DOHH2 (cell line): ENCODE measurements around the gene PNRC1.

Experiments
- H3F3A ChIP-seq: fragments of 200-600 bp; sonication (generic), shearing (Covaris generic); 2 replicates; pipeline ENCODE4 v1.6.0; 2016; ENCODE audit warnings: antibody characterized with exemption, mild to moderate bottlenecking; ENCODE audit not compliant: control insufficient read depth, insufficient read depth
- H3K27ac ChIP-seq: fragments of 200-600 bp; sonication (generic); 2 replicates; pipeline ENCODE4 v1.5.1; 2014; ENCODE audit warnings: low read depth, mild to moderate bottlenecking, low read length, moderate library complexity
- H3K27me3 ChIP-seq: fragments of 200-600 bp; sonication (generic); 2 replicates; pipeline ENCODE4 v1.6.1; 2014; ENCODE audit warnings: mild to moderate bottlenecking, low read length, mixed read lengths; ENCODE audit not compliant: control insufficient read depth
- H3K36me3 ChIP-seq: fragments of 200-600 bp; sonication (generic); 2 replicates; pipeline ENCODE4 v1.6.1; 2014; ENCODE audit warnings: mild to moderate bottlenecking, low read length, moderate library complexity, mixed read lengths; ENCODE audit not compliant: control insufficient read depth
- H3K4me1 ChIP-seq: fragments of 200-600 bp; sonication (generic); 2 replicates; pipeline ENCODE4 v1.6.1; 2014; ENCODE audit warnings: mild to moderate bottlenecking, low read length, mixed read lengths; ENCODE audit not compliant: control insufficient read depth
- H3K4me2 ChIP-seq: fragments of 200-600 bp; sonication (generic); 2 replicates; pipeline ENCODE4 v1.6.0; 2014; ENCODE audit warnings: mild to moderate bottlenecking, low read length, moderate library complexity
- H3K4me3 ChIP-seq: fragments of 200-600 bp; sonication (generic); 2 replicates; pipeline ENCODE4 v1.5.1; 2014; ENCODE audit warnings: mild to moderate bottlenecking, low read length, mixed read lengths
- H3K79me2 ChIP-seq: fragments of 200-600 bp; sonication (generic); 2 replicates; pipeline ENCODE4 v1.6.1; 2014; ENCODE audit warnings: mild to moderate bottlenecking, low read length, mixed read lengths; ENCODE audit not compliant: control insufficient read depth
- H3K9me2 ChIP-seq: fragments of 200-600 bp; sonication (generic); replicated peaks from 2 replicates; pipeline ENCODE4 v1.6.1; 2014; ENCODE audit warnings: mild to moderate bottlenecking, low read length, mixed read lengths; ENCODE audit not compliant: control insufficient read depth
- H3K9me3 ChIP-seq: fragments of 200-600 bp; sonication (generic); 2 replicates; pipeline ENCODE4 v1.6.1; 2014; ENCODE audit warnings: antibody characterized with exemption, low read length, mixed read lengths; ENCODE audit not compliant: control insufficient read depth, insufficient read depth
- H4K20me1 ChIP-seq: fragments of 200-600 bp; sonication (generic); 2 replicates; pipeline ENCODE4 v1.6.0; 2014; ENCODE audit warnings: low read depth, mild to moderate bottlenecking, antibody characterized with exemption, low read length, moderate library complexity; ENCODE audit not compliant: control insufficient read depth, insufficient read depth
- EZH2phosphoT487 ChIP-seq: fragments of 200-600 bp; sonication (generic); IDR thresholded peaks from 2 replicates; pipeline ENCODE4 v1.6.1; 2017; ENCODE audit warnings: borderline replicate concordance, mild to moderate bottlenecking, antibody characterized with exemption, low read length, moderate library complexity, mixed read lengths
- TF ChIP-seq, protein P1 (sequence below): fragments of 200-600 bp; sonication (generic); IDR thresholded peaks from one replicate; pipeline ENCODE4 v1.5.1; 2014; ENCODE audit warnings: antibody characterized with exemption, mild to moderate bottlenecking, low read depth, low read length; ENCODE audit not compliant: poor library complexity, severe bottlenecking

Gene PNRC1

DNA sequence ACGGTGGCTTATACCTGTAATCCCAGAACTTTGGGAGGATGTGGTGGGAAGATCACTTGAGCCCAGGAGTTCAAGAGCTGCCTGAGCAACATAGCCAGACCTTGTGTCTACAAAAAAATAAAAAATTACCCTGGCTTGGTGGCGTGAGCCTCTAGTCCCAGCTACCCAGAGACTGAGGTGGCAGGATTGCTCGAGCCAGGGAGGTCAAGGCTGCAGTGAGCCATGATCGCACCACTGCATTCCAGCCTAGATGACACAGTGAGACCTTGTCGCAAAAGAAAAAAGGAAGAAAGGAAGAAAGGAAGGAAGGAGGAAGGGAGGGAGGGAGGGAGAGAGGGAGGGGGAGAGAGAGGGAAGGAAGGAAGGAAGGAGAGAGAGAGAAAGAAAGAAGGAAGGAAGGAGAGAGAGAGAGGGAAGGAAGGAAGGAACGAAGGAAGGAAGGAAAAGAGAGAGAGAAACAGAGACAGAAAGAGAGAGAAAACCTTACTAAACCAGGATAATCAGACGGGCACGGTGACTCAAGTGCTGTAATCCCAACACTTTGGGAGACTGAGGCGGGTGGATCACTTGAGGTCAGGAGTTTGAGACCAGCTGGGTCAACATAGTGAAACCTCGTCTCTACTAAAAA, 10.9 kb upstream of the PNRC1 start:
- no peak overlapping the region for H3K4me3 ChIP-seq
- H3F3A ChIP-seq: no peaks in the 10 kb centered on the region
- no peak for TF ChIP-seq EZH2phosphoT487
- TF ChIP-seq, protein P1, sequence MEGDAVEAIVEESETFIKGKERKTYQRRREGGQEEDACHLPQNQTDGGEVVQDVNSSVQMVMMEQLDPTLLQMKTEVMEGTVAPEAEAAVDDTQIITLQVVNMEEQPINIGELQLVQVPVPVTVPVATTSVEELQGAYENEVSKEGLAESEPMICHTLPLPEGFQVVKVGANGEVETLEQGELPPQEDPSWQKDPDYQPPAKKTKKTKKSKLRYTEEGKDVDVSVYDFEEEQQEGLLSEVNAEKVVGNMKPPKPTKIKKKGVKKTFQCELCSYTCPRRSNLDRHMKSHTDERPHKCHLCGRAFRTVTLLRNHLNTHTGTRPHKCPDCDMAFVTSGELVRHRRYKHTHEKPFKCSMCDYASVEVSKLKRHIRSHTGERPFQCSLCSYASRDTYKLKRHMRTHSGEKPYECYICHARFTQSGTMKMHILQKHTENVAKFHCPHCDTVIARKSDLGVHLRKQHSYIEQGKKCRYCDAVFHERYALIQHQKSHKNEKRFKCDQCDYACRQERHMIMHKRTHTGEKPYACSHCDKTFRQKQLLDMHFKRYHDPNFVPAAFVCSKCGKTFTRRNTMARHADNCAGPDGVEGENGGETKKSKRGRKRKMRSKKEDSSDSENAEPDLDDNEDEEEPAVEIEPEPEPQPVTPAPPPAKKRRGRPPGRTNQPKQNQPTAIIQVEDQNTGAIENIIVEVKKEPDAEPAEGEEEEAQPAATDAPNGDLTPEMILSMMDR: no peak
- no peaks in the 10 kb centered on the region for H3K4me1 ChIP-seq
- no peaks in the 10 kb centered on the region for H3K79me2 ChIP-seq
- H3K27me3 ChIP-seq: no peaks in the 10 kb centered on the region; the same call in 1 of the 2 replicates
- no peak overlapping the region for H3K4me2 ChIP-seq
- no peak overlapping the region for H3K27ac ChIP-seq
- H4K20me1 ChIP-seq: no peaks in the 10 kb centered on the region
- peaks cover 3% of the 10 kb centered on the region; the same call in 1 of the 2 replicates for H3K9me3 ChIP-seq
- no peaks in the 10 kb centered on the region for H3K36me3 ChIP-seq
- no peaks in the 10 kb centered on the region for H3K9me2 ChIP-seq

DNA sequence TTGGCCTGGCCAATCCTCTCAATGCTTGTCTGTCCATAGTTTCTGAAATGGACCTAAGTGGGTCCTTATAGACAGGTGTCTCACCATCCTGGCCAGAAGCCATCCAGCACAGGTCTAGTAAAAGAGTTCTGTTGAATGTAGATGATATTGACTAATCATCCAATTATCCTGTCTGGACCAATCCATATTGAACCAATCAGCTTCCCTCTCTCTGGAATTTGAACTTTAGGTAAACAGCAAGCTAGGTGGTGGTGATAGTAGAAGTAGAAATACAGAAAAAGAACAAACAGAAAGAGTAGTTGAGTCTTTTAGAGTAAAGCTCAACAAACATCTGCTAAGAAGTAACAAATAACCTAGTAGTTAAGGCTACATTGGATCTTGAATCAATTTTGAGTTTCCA, 9.5 kb upstream of the PNRC1 start:
- H3K9me2 ChIP-seq: no peaks in the 10 kb centered on the region
- H3K79me2 ChIP-seq: no peaks in the 10 kb centered on the region
- no peaks in the 10 kb centered on the region for H3F3A ChIP-seq
- no peaks in the 10 kb centered on the region for H3K4me1 ChIP-seq
- no peaks in the 10 kb centered on the region for H4K20me1 ChIP-seq
- no peak overlapping the region for H3K4me2 ChIP-seq
- H3K27me3 ChIP-seq: no peaks in the 10 kb centered on the region; the same call in 1 of the 2 replicates
- TF ChIP-seq, protein P1: no peak
- no peak for TF ChIP-seq EZH2phosphoT487
- H3K4me3 ChIP-seq: no peak overlapping the region
- no peak overlapping the region for H3K27ac ChIP-seq
- peaks cover 3% of the 10 kb centered on the region; the same call in 1 of the 2 replicates for H3K9me3 ChIP-seq
- H3K36me3 ChIP-seq: no peaks in the 10 kb centered on the region

DNA sequence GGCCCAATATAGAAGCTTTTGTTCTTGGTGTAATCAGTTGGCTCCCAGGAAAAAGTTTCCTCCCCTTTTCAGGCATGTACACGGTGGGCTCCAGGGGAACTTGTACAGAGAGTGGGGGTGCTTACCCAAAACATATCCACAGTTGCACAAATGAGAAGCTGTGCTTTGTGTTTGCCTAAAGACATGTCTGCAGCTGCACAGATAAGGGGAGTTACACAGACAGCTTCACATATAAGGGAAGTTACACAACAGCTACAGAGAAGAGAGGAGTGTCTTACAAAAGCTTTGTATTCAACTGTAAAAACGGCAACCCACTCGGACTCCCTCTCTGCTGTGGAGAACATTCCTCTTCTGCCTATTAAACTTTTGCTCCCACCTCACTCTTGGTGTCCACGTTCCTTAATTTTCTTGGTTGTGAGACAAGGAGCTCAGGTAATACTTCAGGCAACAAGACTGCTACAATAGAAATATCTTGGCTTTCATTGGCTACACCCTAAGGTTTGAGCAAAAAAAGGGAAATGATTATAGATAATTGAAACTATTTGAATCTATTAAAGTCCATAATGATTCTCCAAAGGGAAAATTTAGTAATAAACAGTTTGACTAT, 7.4 kb upstream of the PNRC1 start:
- H3K27ac ChIP-seq: no peak overlapping the region
- no peaks in the 10 kb centered on the region for H3K9me2 ChIP-seq
- H3K4me3 ChIP-seq: no peak overlapping the region
- no peaks in the 10 kb centered on the region for H3K79me2 ChIP-seq
- H3K27me3 ChIP-seq: no peaks in the 10 kb centered on the region; the same call in 1 of the 2 replicates
- H3K4me2 ChIP-seq: no peak overlapping the region
- H3K9me3 ChIP-seq: peaks cover 3% of the 10 kb centered on the region; the same call in 1 of the 2 replicates
- no peaks in the 10 kb centered on the region for H4K20me1 ChIP-seq
- H3F3A ChIP-seq: no peaks in the 10 kb centered on the region
- TF ChIP-seq, protein P1: no peak
- TF ChIP-seq EZH2phosphoT487: no peak
- no peaks in the 10 kb centered on the region for H3K36me3 ChIP-seq
- H3K4me1 ChIP-seq: no peaks in the 10 kb centered on the region
